ENCODE results near the gene ARMC5.

ARMC5 gene

GRCh38 chr16:31459687-31460581 is 633 bp downstream of the ARMC5 start:
- TF ChIP-seq EP300 (IDR thresholded peaks at IDR 0.05; ENCODE audit: borderline replicate concordance), result no peak

- TF ChIP-seq RAD21 (IDR thresholded peaks at IDR 0.05; ENCODE audit: low read depth) (peak; percentile 11; the same call in 1 of the 2 replicates), TEAD4 (IDR thresholded peaks at IDR 0.05) (no peak)
These were observed 1.3 kb downstream of the ARMC5 start for GRCh38 chr16:31460582-31461002.

DNA sequence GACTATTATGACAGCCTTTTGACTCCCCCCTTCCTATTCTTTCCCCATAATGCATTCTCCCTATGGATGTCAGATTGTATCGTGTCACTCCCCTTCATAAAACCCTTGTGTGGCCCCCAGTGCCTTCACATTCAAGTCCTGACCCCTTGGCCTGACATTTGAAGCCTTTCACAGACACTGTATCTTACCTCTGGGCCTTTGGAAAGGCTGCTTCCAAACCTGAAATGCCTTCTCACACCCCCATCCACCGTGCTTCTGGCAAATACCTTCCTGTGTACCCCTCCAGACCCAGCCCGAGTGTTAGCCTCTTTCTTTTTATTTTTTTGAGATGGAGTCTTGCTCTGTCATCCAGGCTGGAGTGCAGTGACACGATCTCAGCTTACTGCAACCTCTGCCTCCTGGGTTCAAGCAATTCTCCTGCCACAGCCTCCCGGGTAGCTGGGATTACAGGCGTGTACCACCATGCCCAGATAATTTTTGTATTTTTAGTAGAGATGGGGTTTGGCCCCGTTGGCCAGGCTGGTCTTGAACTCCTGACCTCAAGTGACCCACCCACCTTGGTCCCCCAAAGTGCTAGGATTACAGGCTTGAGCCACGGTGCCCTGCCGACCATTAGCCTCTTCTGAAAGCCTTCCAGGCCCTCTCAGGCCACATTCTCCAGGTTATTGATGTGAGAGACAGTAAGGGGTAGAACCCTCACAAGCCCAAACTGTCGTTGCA is 2.1 kb downstream of the ARMC5 start:
- TF ChIP-seq NFIC (IDR thresholded peaks at IDR 0.05), result no peak
- no peak for TF ChIP-seq EP300 (IDR thresholded peaks at IDR 0.05; ENCODE audit: borderline replicate concordance)
- no peak for TF ChIP-seq CREB1 (IDR thresholded peaks at IDR 0.05; ENCODE audit: low read depth)
- TF ChIP-seq TEAD4 (IDR thresholded peaks at IDR 0.05), result no peak
- TF ChIP-seq, protein P1, sequence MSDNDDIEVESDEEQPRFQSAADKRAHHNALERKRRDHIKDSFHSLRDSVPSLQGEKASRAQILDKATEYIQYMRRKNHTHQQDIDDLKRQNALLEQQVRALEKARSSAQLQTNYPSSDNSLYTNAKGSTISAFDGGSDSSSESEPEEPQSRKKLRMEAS (IDR thresholded peaks at IDR 0.05), result no peak
- TF ChIP-seq YY1 (IDR thresholded peaks at IDR 0.05; ENCODE audit: low read depth), result no peak
- no peak for TF ChIP-seq EGR1 (IDR thresholded peaks at IDR 0.05)
- no peak for TF ChIP-seq CEBPB (IDR thresholded peaks at IDR 0.05)
- no peak for TF ChIP-seq FOXM1 (IDR thresholded peaks at IDR 0.05; ENCODE audit: borderline replicate concordance, low read depth)
- TF ChIP-seq RAD21 (IDR thresholded peaks at IDR 0.05; ENCODE audit: low read depth), result no peak
- TF ChIP-seq, protein P2, sequence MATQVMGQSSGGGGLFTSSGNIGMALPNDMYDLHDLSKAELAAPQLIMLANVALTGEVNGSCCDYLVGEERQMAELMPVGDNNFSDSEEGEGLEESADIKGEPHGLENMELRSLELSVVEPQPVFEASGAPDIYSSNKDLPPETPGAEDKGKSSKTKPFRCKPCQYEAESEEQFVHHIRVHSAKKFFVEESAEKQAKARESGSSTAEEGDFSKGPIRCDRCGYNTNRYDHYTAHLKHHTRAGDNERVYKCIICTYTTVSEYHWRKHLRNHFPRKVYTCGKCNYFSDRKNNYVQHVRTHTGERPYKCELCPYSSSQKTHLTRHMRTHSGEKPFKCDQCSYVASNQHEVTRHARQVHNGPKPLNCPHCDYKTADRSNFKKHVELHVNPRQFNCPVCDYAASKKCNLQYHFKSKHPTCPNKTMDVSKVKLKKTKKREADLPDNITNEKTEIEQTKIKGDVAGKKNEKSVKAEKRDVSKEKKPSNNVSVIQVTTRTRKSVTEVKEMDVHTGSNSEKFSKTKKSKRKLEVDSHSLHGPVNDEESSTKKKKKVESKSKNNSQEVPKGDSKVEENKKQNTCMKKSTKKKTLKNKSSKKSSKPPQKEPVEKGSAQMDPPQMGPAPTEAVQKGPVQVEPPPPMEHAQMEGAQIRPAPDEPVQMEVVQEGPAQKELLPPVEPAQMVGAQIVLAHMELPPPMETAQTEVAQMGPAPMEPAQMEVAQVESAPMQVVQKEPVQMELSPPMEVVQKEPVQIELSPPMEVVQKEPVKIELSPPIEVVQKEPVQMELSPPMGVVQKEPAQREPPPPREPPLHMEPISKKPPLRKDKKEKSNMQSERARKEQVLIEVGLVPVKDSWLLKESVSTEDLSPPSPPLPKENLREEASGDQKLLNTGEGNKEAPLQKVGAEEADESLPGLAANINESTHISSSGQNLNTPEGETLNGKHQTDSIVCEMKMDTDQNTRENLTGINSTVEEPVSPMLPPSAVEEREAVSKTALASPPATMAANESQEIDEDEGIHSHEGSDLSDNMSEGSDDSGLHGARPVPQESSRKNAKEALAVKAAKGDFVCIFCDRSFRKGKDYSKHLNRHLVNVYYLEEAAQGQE (IDR thresholded peaks at IDR 0.05; ENCODE audit: low read depth), result no peak
- TF ChIP-seq TCF12 (IDR thresholded peaks at IDR 0.05; ENCODE audit: low read depth), result no peak

GRCh38 chr16:31461921-31462804 is 2.9 kb downstream of the ARMC5 start:
- no peak for TF ChIP-seq TAF1 (IDR thresholded peaks at IDR 0.05; ENCODE audit: low read depth)
- TF ChIP-seq TCF12 (IDR thresholded peaks at IDR 0.05; ENCODE audit: low read depth), result no peak
- TF ChIP-seq NFIC (IDR thresholded peaks at IDR 0.05), result no peak
- TF ChIP-seq, protein P2 (IDR thresholded peaks at IDR 0.05; ENCODE audit: low read depth), result no peak
- TF ChIP-seq, protein P1 (IDR thresholded peaks at IDR 0.05), result no peak
- no peak for TF ChIP-seq YY1 (IDR thresholded peaks at IDR 0.05; ENCODE audit: low read depth)
- no peak for TF ChIP-seq CREB1 (IDR thresholded peaks at IDR 0.05; ENCODE audit: low read depth)

GRCh38 chr16:31464348-31464769 is 5.1 kb downstream of the ARMC5 start:
- TF ChIP-seq EGR1 (IDR thresholded peaks at IDR 0.05), result no peak
- no peak for TF ChIP-seq FOXM1 (IDR thresholded peaks at IDR 0.05; ENCODE audit: borderline replicate concordance, low read depth)
- TF ChIP-seq, protein P2 (IDR thresholded peaks at IDR 0.05; ENCODE audit: low read depth), result no peak
- TF ChIP-seq TCF12 (IDR thresholded peaks at IDR 0.05; ENCODE audit: low read depth), result no peak
- TF ChIP-seq RAD21 (IDR thresholded peaks at IDR 0.05; ENCODE audit: low read depth), result no peak
- no peak for TF ChIP-seq YY1 (IDR thresholded peaks at IDR 0.05; ENCODE audit: low read depth)
- no peak for TF ChIP-seq TAF1 (IDR thresholded peaks at IDR 0.05; ENCODE audit: low read depth)
- TF ChIP-seq, protein P1 (IDR thresholded peaks at IDR 0.05), result no peak
- no peak for TF ChIP-seq CEBPB (IDR thresholded peaks at IDR 0.05)
